IgD-negative memory B cell (primary cell): ENCODE measurements around the gene PROX2. TPM values are rescaled to one million over a fixed set of nuclear protein-coding genes. Genes with fewer than 3 reads are reported as not detected.

ENCODE experiments used
- H3K27ac Mint-ChIP-seq, 3 donors: one replicate each; pipeline ENCODE4 v1.8.0; 2020 to 2022; ENCODE audit warnings: mild to moderate bottlenecking in 3 of 3, mixed read lengths in 3 of 3, moderate library complexity in 1 of 3
- H3K27me3 Mint-ChIP-seq: one replicate; pipeline ENCODE4 v1.8.0; 2021; ENCODE audit warnings: mixed read lengths
- H3K36me3 Mint-ChIP-seq: one replicate; pipeline ENCODE4 v1.8.0; 2020; ENCODE audit warnings: mild to moderate bottlenecking, mixed read lengths
- H3K4me1 Mint-ChIP-seq, 3 donors: one replicate each; pipeline ENCODE4 v1.8.0; 2020 to 2022; ENCODE audit warnings: mixed read lengths in 3 of 3, mild to moderate bottlenecking in 1 of 3
- H3K4me3 Mint-ChIP-seq, 4 donors: one replicate each; pipeline ENCODE4 v1.8.0; 2020 to 2022; ENCODE audit warnings: mild to moderate bottlenecking in 4 of 4, mixed read lengths in 4 of 4, moderate library complexity in 3 of 4
- H3K9me3 Mint-ChIP-seq, 3 donors: one replicate each; pipeline ENCODE4 v1.8.0; 2020 to 2021; ENCODE audit warnings: mixed read lengths in 3 of 3, mild to moderate bottlenecking in 1 of 3
- polyA plus RNA-seq: library from polyadenylated mRNA; unstranded; fragments of 300-500 nt; fragmentation: Illumina TruSeq; gene quantifications from one replicate; pipeline ENCODE4 v1.2.3, GENCODE V29; 2021

The PROX2 gene
- polyA plus RNA-seq, 1 donor from 2014 or later: not detected

DNA sequence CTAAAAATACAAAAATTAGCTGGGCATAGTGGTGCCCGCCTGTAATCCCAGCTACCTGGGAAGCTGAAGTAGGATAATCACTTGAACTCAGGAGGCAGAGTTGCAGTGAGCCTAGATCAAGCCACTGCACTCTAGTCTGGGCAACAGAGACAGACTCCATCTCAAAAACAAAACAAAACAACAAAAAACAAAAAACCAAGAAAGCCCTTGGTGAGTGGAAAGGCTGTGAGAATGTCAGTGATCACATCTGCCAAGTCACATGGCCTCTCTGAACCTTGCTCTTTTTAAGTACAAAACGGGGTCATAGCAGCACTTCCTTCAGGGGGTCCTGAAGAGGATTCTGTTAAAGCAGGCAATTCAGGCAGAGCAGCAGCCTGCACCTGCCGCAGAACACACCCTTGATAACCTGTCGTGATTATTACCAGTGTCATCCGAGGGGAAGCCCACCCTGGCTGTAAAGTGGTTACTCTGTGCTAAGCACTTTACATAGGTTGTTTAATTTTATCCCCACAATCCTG, 37.5 kb upstream of the PROX2 start:
- Mint-ChIP-seq H3K4me1 (peaks cover 0 to 3% (median 2%) of the 10 kb centered on the region in 3 donors), H3K36me3 (peaks cover 4% of the 10 kb centered on the region), H3K27ac (no peak overlapping the region), H3K9me3 (no peaks in the 10 kb centered on the region), H3K4me3 (no peak overlapping the region), H3K27me3 (no peaks in the 10 kb centered on the region)

DNA sequence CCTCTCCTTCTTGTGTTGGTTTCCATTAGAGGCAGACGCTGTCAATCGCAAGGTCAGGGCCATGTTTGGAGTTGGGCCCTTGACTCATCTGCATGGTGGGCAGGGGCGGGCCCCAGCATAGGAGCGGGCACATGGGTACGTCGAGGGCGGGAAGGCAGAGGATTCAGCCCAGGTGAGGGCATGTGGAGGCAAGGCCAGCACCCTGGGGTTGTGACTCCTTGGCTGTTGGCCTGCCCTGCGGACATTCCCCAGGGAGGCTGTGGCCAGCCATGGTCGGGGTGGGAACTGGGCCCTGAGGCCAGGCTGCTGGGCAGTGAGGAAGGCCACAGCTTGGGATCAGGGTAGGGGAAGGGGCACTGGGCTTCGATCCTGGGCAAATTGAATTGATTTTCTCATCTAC, 36.9 kb upstream of the PROX2 start:
- Mint-ChIP-seq H3K27ac (no peak overlapping the region), H3K4me1 (peaks cover 0 to 3% (median 2%) of the 10 kb centered on the region in 3 donors), H3K9me3 (no peaks in the 10 kb centered on the region), H3K4me3 (no peak overlapping the region), H3K36me3 (peaks cover 4% of the 10 kb centered on the region), H3K27me3 (no peaks in the 10 kb centered on the region)

DNA sequence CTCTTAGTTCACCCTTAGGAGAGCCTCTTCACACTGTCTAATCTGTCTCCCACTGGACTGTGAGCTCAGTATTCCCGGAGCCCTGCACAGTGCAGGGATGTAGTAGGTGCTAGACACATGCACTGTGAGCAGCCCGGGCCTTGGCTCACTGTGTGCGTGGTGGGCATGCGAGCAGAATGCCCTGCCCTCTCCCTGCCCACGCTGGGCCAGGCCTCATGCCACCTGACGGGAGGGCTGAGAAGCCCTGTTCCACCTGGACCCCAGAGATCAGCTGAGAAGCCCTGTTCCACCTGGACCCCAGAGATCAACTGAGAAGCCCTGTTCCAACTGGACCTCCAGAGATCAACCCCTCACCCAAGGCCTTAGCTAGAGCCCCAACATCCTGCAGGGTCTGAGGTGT, 36.2 kb upstream of the PROX2 start:
- Mint-ChIP-seq H3K9me3 (no peaks in the 10 kb centered on the region), H3K27me3 (no peaks in the 10 kb centered on the region), H3K4me1 (peaks cover 6 to 8% (median 6%) of the 10 kb centered on the region in 3 donors), H3K27ac (no peak overlapping the region), H3K4me3 (no peak overlapping the region), H3K36me3 (peaks cover 3% of the 10 kb centered on the region)

DNA sequence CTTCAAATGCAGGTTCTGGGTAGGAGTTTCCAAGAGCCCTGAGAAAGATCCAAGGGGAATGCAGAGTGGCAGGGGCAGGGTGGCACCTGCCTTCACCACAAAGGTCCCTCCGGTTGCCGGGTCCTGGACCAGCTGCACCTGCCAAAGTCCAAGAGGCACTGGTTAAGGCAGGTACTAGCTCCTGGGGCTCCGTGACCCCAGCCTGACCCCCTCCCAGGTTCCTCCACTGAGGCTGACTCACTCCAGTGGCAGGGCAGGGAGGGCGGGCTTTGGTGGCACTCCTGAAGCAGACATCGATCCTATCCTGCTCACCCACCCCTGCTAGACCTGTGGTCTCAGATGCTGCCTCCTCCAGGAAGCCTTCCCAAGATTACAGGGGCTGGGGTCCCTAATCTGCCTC, 35.8 kb upstream of the PROX2 start:
- peak overlapping the region in 1 of 3 donors; percentile 64 for H3K27ac Mint-ChIP-seq

DNA sequence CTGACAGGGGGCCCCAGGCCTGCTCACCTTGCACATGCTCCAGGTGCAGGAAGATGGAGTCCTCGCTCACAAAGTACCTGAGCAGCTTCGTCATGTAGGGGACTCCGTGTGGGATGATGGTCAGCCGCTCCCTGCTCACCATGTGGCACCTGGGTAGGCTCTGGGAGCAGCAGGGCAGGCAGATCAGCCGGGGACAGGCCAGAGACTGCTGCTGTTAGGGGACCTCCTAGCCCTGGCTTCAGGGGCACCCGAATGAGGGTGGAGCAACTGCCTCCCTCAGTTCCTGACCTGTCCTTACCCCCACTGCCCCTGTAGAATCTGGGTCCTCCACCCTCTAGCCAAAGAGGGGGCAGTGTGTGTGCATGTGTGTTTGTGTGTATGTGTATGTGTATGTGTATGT, 35.3 kb upstream of the PROX2 start:
- peaks cover 3% of the 10 kb centered on the region for H3K36me3 Mint-ChIP-seq
- no peaks in the 10 kb centered on the region for H3K9me3 Mint-ChIP-seq
- H3K27me3 Mint-ChIP-seq: no peaks in the 10 kb centered on the region
- no peak overlapping the region for H3K4me3 Mint-ChIP-seq
- peaks cover 6 to 11% (median 9%) of the 10 kb centered on the region in 3 donors for H3K4me1 Mint-ChIP-seq
- H3K27ac Mint-ChIP-seq: peak overlapping the region in 1 of 3 donors; percentile 64

More for the DNA sequence above, 35.8 kb upstream of the PROX2 start:
- H3K36me3 Mint-ChIP-seq: peaks cover 3% of the 10 kb centered on the region
- no peak overlapping the region for H3K4me3 Mint-ChIP-seq
- H3K9me3 Mint-ChIP-seq: no peaks in the 10 kb centered on the region
- no peaks in the 10 kb centered on the region for H3K27me3 Mint-ChIP-seq
- H3K4me1 Mint-ChIP-seq: peaks cover 6 to 10% (median 9%) of the 10 kb centered on the region in 3 donors

DNA sequence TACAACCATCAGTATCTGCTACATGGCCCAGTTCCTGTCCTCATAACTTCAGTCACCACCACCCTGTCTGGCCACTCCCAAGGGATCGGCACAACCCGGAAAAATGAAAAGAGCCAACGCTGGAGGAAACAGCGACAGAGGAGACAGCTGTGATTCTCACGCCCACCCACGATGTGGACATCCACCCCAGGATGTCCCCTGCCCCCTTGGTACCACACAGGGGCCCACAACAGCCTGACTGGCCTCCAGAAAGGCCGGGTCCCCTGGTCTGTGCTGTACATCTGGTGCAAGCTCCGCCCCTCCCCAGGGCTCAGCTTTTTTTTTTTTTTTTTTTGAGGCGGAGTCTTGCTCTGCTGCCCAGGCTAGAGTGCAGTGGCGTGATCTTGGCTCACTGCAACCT, 34.6 kb upstream of the PROX2 start:
- Mint-ChIP-seq H3K9me3 (no peaks in the 10 kb centered on the region), H3K4me3 (no peak overlapping the region), H3K4me1 (peaks cover 10 to 13% (median 12%) of the 10 kb centered on the region in 3 donors), H3K27ac (no peak overlapping the region), H3K36me3 (peaks cover 3% of the 10 kb centered on the region), H3K27me3 (no peaks in the 10 kb centered on the region)

DNA sequence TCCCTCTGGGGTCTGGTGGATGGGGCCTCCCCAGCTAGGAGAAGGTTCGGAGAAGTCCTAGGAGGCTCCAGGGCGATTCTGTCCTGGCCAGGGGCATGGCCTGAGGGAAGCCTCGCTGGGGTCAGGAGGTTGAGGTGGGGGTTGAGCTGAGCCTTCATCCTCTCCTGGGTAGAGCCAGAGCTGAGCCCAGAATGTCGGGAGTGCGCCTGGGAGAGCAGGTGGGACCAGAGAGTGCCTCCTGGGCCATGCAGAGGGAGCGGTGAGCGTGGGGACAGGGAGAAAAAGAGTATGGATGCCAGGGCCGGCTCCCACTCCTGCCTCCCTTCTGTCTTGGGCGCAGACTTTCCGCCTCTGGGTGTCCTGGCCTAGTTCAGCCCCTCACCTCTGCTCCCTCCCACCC, 34.0 kb upstream of the PROX2 start:
- H3K27ac Mint-ChIP-seq: no peak overlapping the region
- H3K9me3 Mint-ChIP-seq: no peaks in the 10 kb centered on the region
- no peaks in the 10 kb centered on the region for H3K27me3 Mint-ChIP-seq
- peaks cover 3% of the 10 kb centered on the region for H3K36me3 Mint-ChIP-seq
- no peak overlapping the region for H3K4me3 Mint-ChIP-seq
- peaks cover 12 to 17% (median 16%) of the 10 kb centered on the region in 3 donors for H3K4me1 Mint-ChIP-seq

DNA sequence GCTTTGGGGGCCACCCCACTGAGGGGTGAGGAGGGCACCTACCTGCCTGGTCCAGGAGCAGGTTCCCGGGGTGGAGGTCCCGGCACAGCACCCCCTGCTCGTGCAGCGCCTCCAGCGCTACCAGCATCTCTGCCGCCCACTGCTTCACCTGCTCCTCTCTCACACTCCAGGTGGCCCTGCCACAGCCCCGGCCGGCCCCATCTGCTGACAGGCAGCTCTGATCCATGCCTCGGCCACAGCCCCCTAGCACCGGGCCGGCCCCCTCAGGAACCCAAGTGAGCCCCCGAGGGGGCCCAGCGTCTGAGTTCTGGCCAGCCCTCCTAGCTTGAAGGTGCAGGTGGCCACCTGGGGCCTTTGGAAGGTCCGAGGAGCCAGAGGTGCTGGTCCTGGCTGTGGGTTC, 33.6 kb upstream of the PROX2 start:
- no peak overlapping the region for H3K4me3 Mint-ChIP-seq
- H3K36me3 Mint-ChIP-seq: peaks cover 3% of the 10 kb centered on the region
- no peaks in the 10 kb centered on the region for H3K9me3 Mint-ChIP-seq
- H3K4me1 Mint-ChIP-seq: peaks cover 16 to 22% (median 21%) of the 10 kb centered on the region in 3 donors
- no peak overlapping the region for H3K27ac Mint-ChIP-seq
- no peaks in the 10 kb centered on the region for H3K27me3 Mint-ChIP-seq

DNA sequence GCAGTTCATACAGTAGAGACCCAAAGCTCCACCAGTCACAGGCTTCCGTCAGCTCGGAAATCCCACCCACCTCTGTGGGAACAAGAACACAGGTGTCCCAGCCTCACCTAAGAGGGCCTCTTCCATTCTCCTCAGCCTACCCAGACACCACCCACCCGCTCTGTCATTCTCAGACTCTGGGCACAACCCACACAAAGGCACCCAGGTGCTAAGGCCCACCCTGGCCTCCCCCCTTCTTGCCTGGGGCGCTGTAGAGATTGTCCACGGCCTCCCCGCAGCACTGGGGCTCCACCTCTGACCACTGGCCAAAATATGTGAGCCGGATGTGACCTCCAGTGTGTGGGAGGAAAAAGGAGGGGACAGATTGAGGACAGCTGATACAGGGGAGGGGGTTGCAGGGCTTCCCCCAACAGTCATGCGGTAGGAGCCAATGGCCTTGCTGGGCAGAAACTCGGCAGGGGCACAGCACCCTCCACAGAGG, 33.0 kb upstream of the PROX2 start:
- Mint-ChIP-seq H3K9me3 (no peaks in the 10 kb centered on the region), H3K4me3 (no peak overlapping the region), H3K4me1 (peaks cover 22 to 25% (median 23%) of the 10 kb centered on the region in 3 donors), H3K27me3 (no peaks in the 10 kb centered on the region), H3K36me3 (peaks cover 3% of the 10 kb centered on the region), H3K27ac (peak overlapping the region in 1 of 3 donors; percentile 56)

DNA sequence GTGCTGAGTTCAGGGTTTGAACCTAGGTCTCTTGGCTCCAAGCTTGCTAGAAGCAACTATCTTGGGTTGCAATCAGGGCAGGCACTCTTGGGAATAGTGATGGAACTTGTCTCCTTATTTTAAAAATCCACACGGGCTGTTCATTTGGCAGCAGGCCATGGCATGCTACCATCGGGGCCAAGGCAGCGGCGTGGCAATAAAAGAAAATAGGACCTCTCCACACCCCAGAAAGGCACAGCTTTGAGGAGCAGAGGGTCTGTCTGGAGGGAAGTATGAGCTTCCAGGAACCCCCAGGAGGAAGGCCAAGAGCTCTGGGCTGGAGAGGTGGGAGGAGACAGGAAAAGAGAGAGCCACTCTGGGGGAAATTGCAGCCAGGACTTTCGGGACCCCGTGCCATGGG, 31.8 kb upstream of the PROX2 start:
- Mint-ChIP-seq H3K36me3 (peaks cover 6% of the 10 kb centered on the region), H3K4me1 (peaks cover 31 to 35% (median 31%) of the 10 kb centered on the region in 3 donors), H3K27ac (no peak overlapping the region), H3K4me3 (no peak overlapping the region), H3K27me3 (no peaks in the 10 kb centered on the region), H3K9me3 (no peaks in the 10 kb centered on the region)

DNA sequence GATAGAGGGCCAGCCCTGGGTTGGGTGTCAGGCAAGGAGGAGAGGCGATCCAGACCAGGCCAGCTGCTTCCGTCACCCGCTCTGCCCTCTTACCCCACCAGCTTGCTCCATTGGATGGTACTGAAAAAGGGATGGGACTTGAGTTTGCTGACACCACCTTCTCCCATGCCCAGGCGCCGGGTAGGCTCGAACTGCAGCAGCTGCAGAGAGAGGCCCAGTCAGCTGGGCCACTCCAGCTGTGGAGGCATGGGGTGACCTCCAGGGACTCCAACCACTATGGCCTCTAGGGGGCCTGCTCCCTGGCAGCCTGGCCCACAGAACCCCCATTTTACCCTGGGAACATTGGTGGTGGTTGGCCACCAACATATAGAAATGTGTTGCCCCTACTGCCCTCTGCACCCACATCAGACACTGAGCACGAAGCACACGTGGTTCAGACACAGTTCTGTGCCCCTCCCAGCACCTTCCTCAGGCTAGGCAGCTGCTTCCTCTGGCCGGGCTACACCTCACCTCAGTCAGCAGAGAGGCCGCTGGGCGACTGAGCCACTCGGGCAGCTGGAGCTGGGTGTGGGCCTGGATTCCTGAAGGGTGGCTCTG, 31.1 kb upstream of the PROX2 start:
- Mint-ChIP-seq H3K27me3 (no peaks in the 10 kb centered on the region), H3K27ac (peak overlapping the region in 1 of 3 donors; percentile 53), H3K4me3 (peak overlapping the region in 1 of 4 donors; percentile 45), H3K9me3 (no peaks in the 10 kb centered on the region), H3K36me3 (peaks cover 6% of the 10 kb centered on the region), H3K4me1 (peaks cover 34 to 40% (median 36%) of the 10 kb centered on the region in 3 donors)

DNA sequence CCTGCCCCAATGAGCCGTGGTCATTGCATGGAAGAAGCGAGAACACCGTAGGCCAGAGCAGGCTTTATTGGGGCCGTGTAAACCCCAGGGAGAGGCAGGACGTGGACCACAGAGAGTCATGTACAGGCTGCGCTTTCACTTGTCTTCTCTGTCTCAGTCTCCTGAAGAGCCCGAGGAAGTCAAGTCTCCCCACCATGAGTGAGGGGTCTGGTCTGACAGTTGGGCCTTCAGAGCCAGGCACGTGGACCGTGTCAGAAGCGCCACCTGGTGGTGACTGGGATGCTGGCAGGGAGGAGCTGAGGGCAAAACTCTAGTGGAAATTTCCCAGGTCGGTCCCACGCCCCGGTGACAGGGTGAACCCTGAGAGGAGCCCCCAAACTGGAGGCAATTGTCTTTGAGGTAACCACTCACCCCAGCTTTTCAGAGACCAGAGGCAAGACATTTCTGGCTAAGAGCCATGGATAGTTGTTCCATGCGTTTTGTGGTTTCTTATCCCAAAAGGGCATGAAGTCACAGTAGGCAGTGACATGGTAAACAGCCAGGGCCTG, 29.7 kb upstream of the PROX2 start:
- H3K27ac Mint-ChIP-seq: peak overlapping the region in 2 of 3 donors; percentile 56 to 86
- H3K27me3 Mint-ChIP-seq: no peaks in the 10 kb centered on the region
- peak overlapping the region in 2 of 4 donors; percentile 52 to 54 for H3K4me3 Mint-ChIP-seq
- peaks cover 34 to 40% (median 36%) of the 10 kb centered on the region in 3 donors for H3K4me1 Mint-ChIP-seq
- H3K36me3 Mint-ChIP-seq: peaks cover 6% of the 10 kb centered on the region
- no peaks in the 10 kb centered on the region for H3K9me3 Mint-ChIP-seq

DNA sequence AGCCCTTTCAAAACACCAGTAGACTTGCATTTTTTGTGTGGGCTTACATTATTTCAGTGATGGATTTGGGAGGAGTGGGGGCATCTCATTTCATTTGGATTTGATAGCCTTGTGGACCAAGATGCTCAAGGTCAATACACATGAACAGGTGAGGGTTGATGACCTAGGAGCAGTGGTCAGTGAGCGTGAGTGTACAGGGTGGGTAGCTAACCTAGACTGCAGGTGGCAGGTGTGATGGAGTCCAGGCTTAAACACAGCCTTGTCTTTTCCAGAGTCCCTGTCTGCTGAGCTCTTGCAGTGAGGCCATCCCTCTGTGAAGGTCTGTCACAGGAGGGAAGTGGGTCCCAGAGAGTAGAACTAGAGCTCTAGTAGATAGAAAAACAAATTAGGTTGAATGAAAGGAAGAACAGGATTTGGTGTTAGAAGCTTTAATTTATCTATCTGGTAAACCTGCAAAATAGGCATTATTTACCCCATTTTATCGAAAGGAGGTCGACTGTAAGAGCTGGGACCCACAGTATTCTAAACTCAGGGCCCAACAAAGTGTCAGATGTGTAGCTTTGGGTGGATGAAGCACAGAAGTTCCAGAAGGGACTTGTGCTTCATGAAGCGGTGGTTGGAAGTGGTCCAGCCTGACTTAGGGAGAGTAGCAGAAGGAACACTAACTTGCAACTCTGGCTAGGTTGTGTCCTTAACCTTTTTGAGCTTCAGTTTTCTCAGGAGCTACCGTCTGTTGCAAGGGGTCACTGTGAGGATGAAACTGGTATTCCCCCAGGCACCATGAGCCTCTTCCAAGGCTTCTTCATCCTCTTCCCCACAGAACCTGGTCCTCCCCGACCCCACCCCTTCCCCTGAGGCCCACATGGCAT, 28.9 kb upstream of the PROX2 start:
- H3K27ac Mint-ChIP-seq: peak overlapping the region; percentile 63 to 86 (median 85)
- no peaks in the 10 kb centered on the region for H3K27me3 Mint-ChIP-seq
- no peaks in the 10 kb centered on the region for H3K9me3 Mint-ChIP-seq
- H3K4me3 Mint-ChIP-seq: peak overlapping the region in 2 of 4 donors; percentile 54 to 80
- H3K36me3 Mint-ChIP-seq: peaks cover 4% of the 10 kb centered on the region
- H3K4me1 Mint-ChIP-seq: peaks cover 33 to 40% (median 36%) of the 10 kb centered on the region in 3 donors

DNA sequence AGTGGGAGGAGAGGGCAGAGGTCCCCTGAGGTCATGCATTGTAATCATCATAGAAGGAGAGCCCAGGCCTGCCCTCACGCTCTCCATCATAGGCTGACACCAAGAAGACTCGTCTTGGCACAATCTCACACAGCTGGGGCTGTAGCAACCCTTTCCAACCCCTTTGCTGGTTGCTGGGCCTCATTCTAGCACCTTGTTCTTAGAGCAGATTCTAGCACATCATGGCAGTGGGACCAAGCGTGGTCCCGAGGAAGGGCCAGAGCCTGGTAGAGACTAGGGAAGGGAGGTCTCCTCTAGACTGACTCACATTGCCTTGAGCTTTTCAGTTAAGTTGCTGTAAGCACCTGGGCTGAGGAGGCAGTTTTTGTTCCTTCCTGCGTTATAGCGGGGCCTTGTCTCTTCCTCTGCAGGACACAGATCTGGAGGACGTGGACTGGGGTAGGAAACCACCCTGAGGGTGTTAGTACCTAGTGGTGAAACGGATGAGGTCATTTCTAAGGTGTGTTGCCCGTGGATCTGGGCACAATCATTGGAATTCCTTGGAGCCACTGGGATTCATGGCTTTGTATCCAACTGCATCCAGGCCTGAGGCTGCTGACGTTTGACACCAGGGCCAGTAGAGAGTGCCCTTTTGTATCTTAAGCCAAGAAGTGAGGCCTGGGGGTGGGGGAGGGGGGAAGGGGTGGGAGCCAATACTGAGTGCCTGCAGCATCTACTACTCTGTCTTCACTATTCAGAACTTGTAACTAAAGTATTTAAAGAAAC, 27.2 kb upstream of the PROX2 start:
- no peaks in the 10 kb centered on the region for H3K9me3 Mint-ChIP-seq
- peaks cover 35 to 40% (median 39%) of the 10 kb centered on the region in 3 donors for H3K4me1 Mint-ChIP-seq
- H3K4me3 Mint-ChIP-seq: peak overlapping the region in 3 of 4 donors; percentile 4 to 87 (median 80)
- H3K27me3 Mint-ChIP-seq: no peaks in the 10 kb centered on the region
- H3K36me3 Mint-ChIP-seq: peaks cover 4% of the 10 kb centered on the region
- peak overlapping the region; percentile 63 to 96 (median 90) for H3K27ac Mint-ChIP-seq
